Mesothelial cell of epicardium (in vitro differentiated cells): Measurements from ENCODE around the gene SLC26A6. TPM values are rescaled to one million over a fixed set of nuclear protein-coding genes. Genes with fewer than 3 reads are reported as not detected.

ENCODE experiments used
- DNase-seq, 2 experiments: peaks; one replicate each; pipeline ENCODE4 v3.0.0; 2021; ENCODE audit warnings: low spot score in 2 of 2; ENCODE audit not compliant: unreplicated experiment in 2 of 2
- H3K27ac Mint-ChIP-seq: 2 replicates; pipeline ENCODE4 v1.8.0; 2021; ENCODE audit warnings: mixed read lengths
- H3K27me3 Mint-ChIP-seq: 2 replicates; pipeline ENCODE4 v1.8.0; 2021; ENCODE audit warnings: low read depth, mixed read lengths
- H3K36me3 Mint-ChIP-seq: 2 replicates; pipeline ENCODE4 v1.8.0; 2021; ENCODE audit warnings: mixed read lengths
- H3K4me1 Mint-ChIP-seq: 2 replicates; pipeline ENCODE4 v1.8.0; 2021; ENCODE audit warnings: mixed read lengths
- H3K4me3 Mint-ChIP-seq: 2 replicates; pipeline ENCODE4 v1.8.0; 2021; ENCODE audit warnings: mild to moderate bottlenecking, moderate library complexity, mixed read lengths
- H3K9me3 Mint-ChIP-seq: 2 replicates; pipeline ENCODE4 v1.8.0; 2021; ENCODE audit warnings: mixed read lengths
- total RNA-seq: library from RNA; stranded (reverse); gene quantifications from 3 replicates; pipeline ENCODE4 v1.2.1, GENCODE V29; 2021
- TF ChIP-seq, protein P1 (sequence below): fragments of 200-600 bp; sonication (generic); IDR thresholded peaks from one replicate; pipeline ENCODE4 v1.5.0; 2021; ENCODE audit warnings: antibody characterized with exemption; ENCODE audit not compliant: unreplicated experiment

The SLC26A6 gene
- total RNA-seq, 1 donor from 2014 or later, result 18.0 TPM

DNA sequence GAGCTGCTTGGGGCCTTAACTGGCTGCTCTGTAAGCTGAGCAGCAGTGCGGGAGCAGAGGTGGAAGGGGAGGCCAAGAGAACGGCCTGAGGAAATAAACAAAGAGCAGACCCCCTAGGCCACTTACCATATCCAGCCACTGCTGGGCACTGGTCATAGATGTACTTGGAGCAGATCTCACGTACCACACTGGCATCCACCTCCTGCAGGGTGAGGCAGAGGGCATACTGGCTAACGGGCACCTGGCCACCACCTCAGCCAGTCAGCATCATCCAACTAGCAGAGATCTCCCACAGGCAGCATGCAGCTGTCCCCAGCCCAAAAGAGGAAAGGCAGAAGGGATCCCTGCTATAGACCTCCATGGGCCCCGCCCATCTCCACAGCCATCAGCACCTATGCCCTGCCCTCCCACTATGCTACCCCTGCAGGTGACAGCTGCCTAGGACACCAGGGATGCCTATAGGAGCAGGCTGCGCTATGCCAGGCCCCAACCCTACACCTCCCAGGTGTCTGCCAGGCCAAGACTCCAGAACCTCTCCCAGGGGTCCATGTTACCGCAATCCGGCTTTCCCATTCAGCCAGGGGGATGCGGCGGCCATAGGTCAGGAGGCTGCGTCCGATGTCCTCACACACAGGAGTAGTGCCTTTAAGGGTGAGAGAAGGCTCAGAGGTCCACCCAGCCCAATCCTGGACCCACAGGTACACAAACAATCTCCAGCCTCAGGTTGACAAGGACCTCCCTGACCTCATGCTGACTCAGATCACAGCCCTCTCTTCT is 35.6 kb downstream of the SLC26A6 start:
- Mint-ChIP-seq H3K9me3 (no peaks in the 10 kb centered on the region), H3K27me3 (peaks cover 4% of the 10 kb centered on the region), H3K36me3 (peaks cover 19% of the 10 kb centered on the region), H3K27ac (peak overlapping the region; percentile 1), H3K4me1 (peaks cover 37% of the 10 kb centered on the region), H3K4me3 (no peak overlapping the region)
- TF ChIP-seq, protein P1, sequence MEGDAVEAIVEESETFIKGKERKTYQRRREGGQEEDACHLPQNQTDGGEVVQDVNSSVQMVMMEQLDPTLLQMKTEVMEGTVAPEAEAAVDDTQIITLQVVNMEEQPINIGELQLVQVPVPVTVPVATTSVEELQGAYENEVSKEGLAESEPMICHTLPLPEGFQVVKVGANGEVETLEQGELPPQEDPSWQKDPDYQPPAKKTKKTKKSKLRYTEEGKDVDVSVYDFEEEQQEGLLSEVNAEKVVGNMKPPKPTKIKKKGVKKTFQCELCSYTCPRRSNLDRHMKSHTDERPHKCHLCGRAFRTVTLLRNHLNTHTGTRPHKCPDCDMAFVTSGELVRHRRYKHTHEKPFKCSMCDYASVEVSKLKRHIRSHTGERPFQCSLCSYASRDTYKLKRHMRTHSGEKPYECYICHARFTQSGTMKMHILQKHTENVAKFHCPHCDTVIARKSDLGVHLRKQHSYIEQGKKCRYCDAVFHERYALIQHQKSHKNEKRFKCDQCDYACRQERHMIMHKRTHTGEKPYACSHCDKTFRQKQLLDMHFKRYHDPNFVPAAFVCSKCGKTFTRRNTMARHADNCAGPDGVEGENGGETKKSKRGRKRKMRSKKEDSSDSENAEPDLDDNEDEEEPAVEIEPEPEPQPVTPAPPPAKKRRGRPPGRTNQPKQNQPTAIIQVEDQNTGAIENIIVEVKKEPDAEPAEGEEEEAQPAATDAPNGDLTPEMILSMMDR, result no peak
- no peak for DNase-seq

DNA sequence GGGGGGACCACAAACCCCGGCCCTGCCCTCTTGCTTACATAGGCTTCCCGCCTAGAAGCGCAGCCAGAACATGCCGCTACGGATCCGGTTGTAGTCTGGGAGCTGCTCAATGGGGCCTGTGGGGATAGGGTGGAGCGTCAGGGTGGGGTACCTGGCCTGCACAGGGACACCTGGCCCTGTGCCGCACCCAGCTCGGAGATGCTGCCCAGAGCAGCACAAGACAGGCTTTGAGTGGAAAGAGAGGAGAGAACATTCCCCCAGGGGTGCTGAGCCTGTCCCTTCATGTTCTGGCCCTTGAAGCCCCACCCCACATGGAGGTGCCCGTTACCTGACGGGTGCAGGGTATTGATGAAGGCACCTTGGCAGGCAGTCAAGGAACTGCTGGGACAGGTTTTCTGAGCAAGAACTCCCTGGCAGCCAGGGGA is 36.2 kb downstream of the SLC26A6 start:
- H3K9me3 Mint-ChIP-seq, result no peaks in the 10 kb centered on the region
- H3K4me3 Mint-ChIP-seq, result no peak overlapping the region
- peaks cover 14% of the 10 kb centered on the region for H3K36me3 Mint-ChIP-seq
- H3K27me3 Mint-ChIP-seq, result peaks cover 10% of the 10 kb centered on the region
- no peak for DNase-seq
- peaks cover 40% of the 10 kb centered on the region for H3K4me1 Mint-ChIP-seq
- TF ChIP-seq, protein P1, result no peak
- H3K27ac Mint-ChIP-seq, result peak overlapping the region; percentile 89

DNA sequence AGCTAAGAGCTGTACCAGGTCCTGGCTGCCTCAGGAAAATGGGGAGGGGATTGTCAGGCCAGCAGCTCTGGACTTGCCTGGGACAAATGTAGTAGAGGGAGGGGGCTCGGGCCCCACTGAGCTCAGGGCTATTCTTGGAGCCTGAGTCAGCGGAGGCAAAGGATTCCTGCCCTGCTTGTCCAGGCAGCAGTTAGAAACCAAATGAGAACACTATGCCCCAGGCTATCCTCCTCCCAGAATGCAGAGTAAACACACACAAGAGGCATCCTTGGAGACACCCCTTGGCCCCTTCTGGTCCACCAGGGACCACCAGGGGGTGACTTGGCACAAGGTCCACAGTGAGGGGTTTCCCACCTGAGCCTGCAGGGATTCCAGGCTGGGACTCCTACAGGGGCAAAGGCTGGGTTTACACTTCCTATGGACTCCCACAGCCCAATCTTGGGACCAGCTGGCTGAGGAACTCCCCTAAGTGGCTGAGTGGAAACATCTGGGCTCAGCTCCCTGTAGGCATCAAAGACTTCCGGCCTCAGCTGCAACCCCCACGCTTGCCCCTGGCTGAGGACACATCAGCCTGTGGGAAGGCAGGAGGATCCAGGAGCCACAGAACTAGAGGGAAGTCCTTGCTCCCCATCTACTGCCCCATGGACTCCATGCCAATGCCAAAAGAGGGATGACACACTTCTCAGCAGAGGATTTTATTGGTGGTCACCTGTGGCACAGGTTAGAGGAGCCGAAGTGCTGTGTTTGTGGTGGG is 36.8 kb downstream of the SLC26A6 start:
- H3K4me1 Mint-ChIP-seq, result peaks cover 40% of the 10 kb centered on the region

DNA sequence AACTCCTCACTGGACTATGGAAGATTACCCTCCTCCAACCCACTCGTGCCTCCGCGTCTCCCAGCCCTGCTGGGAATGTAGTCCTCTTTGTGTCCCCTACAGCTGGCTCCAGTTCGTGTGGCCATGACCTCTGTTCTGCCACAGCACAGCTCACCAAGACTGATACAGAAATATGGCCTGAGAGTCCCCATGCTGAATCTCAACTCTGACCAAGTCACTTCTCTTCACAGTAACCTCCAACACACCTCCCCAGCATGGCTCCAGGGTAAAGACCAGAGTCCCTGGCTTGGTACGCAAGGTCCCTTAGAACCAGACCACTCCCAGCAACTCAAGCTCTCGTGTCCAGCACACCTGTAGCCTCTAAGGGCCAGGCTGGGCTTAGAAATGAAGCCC is 37.9 kb downstream of the SLC26A6 start:
- no peak for DNase-seq
- TF ChIP-seq, protein P1, result no peak
- H3K27ac Mint-ChIP-seq, result peak overlapping the region; percentile 66
- H3K4me3 Mint-ChIP-seq, result no peak overlapping the region
- no peaks in the 10 kb centered on the region for H3K9me3 Mint-ChIP-seq
- peaks cover 6% of the 10 kb centered on the region for H3K36me3 Mint-ChIP-seq
- peaks cover 11% of the 10 kb centered on the region for H3K27me3 Mint-ChIP-seq
- H3K4me1 Mint-ChIP-seq, result peaks cover 40% of the 10 kb centered on the region

More for the DNA sequence above, 36.8 kb downstream of the SLC26A6 start:
- peak overlapping the region; percentile 89 for H3K27ac Mint-ChIP-seq
- no peaks in the 10 kb centered on the region for H3K9me3 Mint-ChIP-seq
- no peak for DNase-seq
- peaks cover 11% of the 10 kb centered on the region for H3K36me3 Mint-ChIP-seq
- peaks cover 11% of the 10 kb centered on the region for H3K27me3 Mint-ChIP-seq
- TF ChIP-seq, protein P1, result no peak
- no peak overlapping the region for H3K4me3 Mint-ChIP-seq

DNA sequence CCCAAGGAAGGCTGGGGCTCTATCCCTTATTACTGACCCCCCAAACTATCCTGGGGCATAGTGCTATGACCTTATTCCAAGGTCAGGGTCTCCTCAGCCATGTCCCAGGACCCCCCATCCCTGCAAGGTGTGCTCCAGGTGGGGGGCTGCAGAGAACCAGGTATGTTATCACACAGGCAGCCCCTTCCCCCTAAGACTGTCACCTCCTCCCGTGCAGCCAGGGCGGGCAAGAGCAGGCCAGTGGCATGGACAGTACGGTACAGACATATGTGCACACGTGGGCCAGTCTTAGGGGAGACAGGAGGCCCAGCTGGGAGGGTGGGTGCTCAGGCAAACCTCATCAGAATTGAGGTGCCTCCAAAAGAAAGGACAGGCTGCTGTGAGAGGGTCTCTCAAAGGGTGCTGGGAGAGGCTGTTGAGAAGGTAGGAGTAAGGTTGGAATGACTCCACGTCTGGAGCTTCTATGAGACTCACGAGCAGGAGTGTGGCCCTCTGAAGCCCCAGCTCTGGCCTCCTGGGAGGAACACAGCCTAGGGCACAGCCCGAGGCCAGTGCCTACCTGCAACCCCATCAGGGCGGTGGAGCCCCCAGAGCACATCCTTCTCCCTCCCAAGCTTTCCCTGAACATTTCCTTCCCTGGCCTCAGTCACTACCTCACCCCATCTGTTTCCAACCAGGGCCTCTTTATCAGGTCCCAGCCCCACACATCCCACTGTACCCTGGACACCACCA is 38.4 kb downstream of the SLC26A6 start:
- TF ChIP-seq, protein P1, result no peak
- no peaks in the 10 kb centered on the region for H3K9me3 Mint-ChIP-seq
- H3K36me3 Mint-ChIP-seq, result peaks cover 6% of the 10 kb centered on the region
- DNase-seq, result no peak
- peak overlapping the region; percentile 66 for H3K27ac Mint-ChIP-seq
- no peak overlapping the region for H3K4me3 Mint-ChIP-seq
- peaks cover 11% of the 10 kb centered on the region for H3K27me3 Mint-ChIP-seq
- H3K4me1 Mint-ChIP-seq, result peaks cover 40% of the 10 kb centered on the region
